Dedifferentiated amniotic fluid mesenchymal stem cell (primary cell): ENCODE measurements around the gene NSUN4.
"Not testable (repeated sequence)": the region's sequence is repeated elsewhere in the genome, so short reads cannot be mapped to it uniquely, and the experiment has no call there.

Source experiments
- DNase-seq: peaks from one replicate; pipeline ENCODE4 v3.0.0-alpha.2; 2016; ENCODE audit errors: extremely low spot score

The NSUN4 gene

DNA sequence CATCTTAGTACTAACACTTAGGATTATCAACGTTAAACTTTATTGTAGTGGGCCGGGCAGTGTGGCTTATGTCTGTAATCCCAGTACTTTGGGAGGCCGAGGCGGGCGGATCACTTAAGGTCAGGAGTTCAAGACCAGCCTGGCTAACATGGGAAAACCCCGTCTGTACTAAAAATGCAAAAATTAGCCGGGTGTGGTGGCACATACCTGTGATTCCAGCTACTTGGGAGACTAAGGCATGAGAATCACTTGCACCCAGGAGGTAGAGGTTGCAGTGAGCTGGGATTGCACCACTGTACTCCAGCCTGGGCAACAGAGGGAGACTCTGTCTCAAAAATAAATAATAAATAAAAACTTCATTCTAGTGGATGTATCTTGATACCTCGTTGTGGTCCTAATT, 25.2 kb downstream of the NSUN4 start:
- DNase-seq, result not testable (repeated sequence)

DNA sequence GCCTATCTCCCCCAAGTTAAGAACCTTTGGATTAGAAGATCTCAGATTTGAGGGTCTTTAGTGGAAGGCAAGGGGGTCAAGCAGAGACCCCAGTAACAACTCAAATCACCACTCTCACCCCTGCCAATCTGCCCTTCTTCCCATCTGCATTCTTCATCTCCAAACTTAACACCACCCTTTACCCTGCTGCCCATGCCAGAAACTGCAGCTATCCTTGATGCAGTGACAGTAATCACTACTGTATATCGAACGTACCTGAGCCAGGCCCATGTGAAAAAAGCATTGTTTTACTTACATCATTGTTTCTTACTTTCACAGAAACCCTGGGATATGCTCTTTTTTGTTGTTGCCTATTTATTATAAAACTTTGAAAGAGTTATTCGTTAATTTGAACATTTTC, 26.5 kb downstream of the NSUN4 start:
- no peak for DNase-seq

- DNase-seq, result not testable (repeated sequence)
Measured at GRCh38 chr1:46367701-46368100, 27.1 kb downstream of the NSUN4 start.

- DNase-seq, result no peak
Measured at GRCh38 chr1:46368791-46369190, 28.2 kb downstream of the NSUN4 start.

DNA sequence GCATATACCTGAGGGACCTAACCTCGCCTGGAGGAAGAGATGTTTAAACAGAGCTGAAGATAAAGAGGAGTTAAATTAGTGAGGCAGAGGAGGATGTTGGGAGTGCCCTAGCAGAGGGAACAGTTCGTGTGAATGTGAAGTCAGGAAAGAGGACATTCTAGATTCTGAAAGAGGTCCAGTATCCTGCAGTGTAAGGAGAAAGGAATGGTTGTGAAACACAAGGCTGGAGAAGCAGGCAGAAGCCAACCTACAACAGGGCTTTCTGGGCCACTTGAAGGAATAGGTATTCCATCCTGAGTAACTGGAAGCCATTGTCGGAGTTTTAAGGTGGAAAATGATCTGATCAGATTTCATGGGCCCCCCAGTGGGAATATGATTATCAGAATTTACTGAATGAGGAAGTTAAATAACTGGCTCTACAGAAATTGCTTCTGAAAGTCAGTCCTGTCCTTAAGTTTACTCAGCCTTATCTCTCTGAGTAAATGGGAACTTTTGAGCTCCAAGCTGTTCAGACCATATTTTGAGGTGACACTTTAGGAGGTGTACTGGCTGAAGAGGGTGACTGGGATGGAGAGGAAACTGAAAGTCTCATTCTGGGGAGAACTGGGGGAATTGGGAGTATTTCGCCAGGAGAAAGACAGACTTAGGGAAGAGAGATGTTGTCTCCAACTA, 29.1 kb downstream of the NSUN4 start:
- DNase-seq, result no peak

- DNase-seq, result no peak
Measured at GRCh38 chr1:46370214-46370633, 29.6 kb downstream of the NSUN4 start.

DNA sequence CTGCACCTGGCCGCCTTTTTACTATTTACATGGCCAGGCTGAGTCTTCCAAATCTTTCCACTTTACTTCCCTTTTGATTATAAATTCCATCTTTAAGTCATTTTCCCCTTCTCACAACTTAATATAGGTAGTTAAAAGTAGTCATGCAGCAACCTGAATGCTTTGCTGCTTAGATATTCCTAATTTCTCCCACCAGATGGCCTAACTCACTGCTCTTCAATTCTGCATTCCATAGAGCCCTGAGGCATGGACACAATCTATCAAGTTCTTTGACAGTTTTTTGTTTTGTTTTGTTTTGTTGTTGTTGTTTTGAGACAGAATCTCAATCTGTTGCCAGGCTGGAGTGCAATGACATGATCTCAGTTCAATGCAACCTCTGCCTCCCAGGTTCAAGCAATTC, 31.8 kb downstream of the NSUN4 start:
- no peak for DNase-seq

GRCh38 chr1:46379996-46380395, 39.4 kb downstream of the NSUN4 start:
- no peak for DNase-seq

DNA sequence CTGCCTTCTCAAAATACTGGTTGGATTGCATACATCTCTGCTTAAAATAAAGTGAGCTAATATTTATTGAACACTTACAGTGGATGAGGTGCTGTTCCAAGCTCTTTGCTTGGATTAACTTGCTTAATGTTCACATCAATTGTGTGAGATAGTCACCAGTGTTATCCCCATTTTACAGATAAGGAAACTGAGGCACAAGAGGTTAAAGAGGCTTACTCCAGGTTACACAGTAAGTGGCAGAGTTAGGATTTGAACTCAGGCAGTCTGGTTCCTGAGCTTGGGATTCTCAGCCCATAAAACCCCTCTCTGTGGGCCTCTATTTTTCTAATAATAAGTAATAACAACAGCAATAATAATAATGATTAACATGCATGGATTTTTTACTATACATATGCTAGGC, 39.9 kb downstream of the NSUN4 start:
- DNase-seq, result no peak

DNA sequence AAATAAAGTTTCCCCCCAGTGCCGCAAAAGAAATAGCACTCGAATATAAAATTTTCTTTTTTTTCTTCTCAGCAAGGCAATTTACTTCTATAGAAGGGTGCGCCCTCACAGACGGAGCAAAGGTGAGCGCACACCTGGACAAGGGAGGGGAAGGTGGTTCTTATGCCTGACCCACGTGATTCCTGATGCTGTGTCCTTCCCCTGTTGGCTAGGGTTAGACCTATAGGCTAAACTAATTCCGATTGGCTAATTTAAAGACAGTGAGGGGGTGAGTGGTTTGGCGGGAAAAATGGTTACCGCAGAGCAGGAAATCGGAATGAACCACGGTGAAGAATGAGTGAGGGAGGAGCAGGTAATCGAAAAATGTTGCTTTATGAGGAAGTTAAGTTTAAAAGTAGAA, 52.9 kb downstream of the NSUN4 start:
- DNase-seq, result no peak

DNA sequence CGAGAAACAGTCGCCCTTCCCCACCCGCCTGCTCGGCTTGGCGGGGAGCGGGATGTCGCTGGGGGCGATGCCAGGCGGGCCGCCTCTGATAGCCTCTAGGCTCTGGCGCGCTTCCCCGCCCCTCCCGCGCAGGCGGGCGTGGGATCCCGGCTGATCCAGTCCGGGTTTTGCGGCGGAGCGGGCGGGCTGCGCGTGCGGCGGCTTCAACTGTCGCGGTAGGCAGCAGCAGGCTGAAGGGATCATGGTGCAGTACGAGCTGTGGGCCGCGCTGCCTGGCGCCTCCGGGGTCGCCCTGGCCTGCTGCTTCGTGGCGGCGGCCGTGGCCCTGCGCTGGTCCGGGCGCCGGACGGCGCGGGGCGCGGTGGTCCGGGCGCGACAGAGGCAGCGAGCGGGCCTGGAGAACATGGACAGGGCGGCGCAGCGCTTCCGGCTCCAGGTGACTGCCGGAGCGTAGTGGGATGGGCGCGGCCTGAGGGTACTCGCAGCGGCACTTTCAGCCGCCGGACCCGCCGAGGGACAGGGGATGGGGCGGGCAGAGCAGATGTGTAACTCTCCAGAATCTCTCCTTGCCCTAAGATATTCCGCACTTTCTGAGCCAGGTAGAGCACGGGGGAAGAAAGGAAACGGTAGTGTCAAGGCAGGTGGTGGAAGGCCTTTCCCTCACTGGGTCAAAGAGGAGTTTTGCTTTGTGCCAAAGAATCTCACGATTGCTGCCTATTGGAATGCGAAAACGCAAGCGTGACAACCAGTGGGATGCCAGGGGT, 53.7 kb downstream of the NSUN4 start, which contains the start of gene FAAH:
Gene FAAH, plus strand, starts transcription at position 210 of the 764 bp plus-strand sequence. Its CDS starts 32 bp downstream, at position 242.
- DNase-seq, result no peak

- no peak for DNase-seq
Measured at GRCh38 chr1:46394872-46395465, 54.4 kb downstream of the NSUN4 start.

- no peak for DNase-seq
Measured at GRCh38 chr1:46396441-46397398, 56.1 kb downstream of the NSUN4 start.

DNA sequence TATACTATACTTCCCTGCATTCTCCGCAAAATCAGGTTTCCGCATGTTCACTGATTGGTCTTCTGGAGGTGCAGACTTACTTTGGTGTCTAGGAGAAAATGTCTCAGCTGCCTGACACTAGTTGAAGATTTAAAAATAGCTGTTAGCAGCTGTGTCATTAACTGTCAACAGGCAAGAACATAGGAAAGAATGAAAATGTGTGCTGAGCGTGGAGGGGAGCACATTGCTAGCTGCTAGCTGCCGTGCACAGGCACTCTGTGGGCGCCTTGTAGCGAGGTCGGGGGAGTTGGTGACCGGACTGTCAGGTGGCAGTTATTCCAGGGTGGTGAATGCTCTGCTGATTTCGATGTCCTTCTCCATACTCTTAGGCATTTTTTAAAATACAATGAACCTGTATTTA, 58.7 kb downstream of the NSUN4 start:
- DNase-seq, result no peak

- no peak for DNase-seq
Measured at GRCh38 chr1:46400421-46400820, 59.8 kb downstream of the NSUN4 start.

DNA sequence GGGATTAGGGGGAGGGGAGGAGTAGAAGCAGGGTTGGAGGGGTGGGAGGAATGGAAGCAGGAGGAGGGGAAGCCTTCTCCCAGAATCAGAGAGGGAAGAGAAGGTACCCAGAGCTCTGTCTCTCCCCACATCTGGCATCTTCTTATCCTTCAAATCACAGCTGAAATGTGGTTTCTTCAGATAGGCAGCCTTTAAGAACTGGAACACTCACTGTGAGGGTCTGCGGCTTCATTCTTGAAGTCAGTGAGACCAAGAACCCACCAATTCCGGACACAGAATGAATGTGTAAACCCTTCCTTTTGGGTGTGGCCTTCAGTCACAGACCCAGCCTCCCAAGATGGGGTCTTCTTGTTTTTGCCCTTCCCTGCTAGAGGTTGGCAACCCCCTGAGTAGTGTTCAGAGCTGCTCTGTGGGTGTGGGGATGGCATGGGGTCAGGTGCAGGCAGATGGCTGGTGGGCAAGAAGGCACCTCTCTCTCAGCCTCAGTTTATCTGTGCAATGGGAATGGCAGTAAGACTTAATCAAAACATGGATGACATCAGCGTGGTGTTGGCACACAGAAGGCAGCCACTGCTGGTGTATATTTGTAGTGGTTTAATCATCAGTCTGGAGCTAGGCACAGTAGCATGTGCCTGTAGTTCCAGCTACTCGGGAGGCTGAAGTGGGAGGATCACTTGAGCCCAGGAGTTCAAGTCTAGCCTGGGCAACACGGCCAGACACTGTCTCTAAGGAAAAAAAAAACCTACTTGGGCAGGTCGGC, 60.7 kb downstream of the NSUN4 start:
- no peak for DNase-seq

- peak; percentile 84 for DNase-seq
Measured at GRCh38 chr1:46401964-46402626, 61.5 kb downstream of the NSUN4 start.

DNA sequence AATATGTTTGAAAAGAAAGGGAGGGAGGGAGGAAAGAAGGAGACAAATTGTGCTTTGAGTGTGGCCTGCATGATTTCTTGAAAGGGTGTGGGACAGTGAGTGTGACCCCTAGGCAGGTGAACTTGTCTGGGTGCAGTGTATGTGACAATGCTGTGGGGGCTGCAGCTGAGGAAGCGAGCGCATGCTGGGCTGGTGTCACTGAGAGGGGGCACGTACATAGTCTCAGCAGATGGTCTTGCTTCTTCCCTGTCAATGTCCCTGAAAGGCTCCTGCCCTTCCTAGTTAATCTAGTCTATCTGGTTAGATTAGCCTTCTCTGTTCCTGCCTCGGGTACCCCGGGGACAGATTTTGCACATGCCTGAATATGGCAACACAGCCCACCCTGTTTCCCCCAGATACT, 63.3 kb downstream of the NSUN4 start:
- no peak for DNase-seq

DNA sequence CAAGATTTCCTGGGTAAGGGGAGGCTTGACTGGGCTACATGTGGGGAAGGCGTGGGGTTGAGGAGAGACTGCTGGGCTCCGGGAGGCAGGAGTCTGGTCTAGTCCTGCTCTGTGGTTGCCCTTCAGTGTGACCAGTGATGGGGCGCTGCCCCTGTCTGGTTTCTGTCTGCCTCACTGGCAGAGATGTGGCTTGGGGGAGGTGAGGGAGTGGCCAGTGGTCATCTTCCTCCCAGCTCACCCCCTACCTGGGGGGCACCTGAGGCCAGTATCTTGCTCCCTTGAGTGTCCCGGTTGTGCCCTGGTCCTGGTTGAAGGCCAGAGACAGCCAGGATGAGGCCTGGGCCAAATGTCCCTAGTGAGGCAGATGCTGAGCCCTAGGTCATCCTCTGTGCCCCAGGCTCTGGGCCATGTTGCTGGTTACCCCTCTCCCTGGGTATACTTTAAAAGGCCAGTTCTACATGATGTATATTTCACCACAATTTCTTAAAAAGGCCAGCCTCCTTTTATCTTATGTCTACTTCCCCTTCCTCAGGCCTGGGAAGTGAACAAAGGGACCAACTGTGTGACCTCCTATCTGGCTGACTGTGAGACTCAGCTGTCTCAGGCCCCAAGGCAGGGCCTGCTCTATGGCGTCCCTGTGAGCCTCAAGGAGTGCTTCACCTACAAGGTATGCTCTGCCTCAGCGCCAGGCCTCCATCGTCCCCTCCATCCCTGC, 64.0 kb downstream of the NSUN4 start:
- DNase-seq, result no peak

DNA sequence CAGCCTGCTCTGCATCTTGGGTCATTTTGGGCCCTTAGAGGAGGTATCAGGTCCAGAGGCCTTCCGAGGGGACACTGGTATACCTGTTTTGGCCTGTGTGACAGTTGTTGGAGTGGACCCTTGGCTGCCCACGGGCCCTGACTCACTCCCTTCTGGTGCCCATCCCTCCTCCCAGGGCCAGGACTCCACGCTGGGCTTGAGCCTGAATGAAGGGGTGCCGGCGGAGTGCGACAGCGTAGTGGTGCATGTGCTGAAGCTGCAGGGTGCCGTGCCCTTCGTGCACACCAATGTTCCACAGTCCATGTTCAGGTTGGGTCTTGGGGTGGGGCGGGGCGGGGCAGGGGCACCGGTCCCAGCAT, 64.6 kb downstream of the NSUN4 start:
- DNase-seq, result no peak
